Measurements from ENCODE around the gene SOS1. TPM values are rescaled to one million over a fixed set of nuclear protein-coding genes. Genes with fewer than 3 reads are reported as not detected.

Gene SOS1
- total and polyA plus RNA-seq, 2 donors (not counting 3 experiments of a cell fraction or from before 2014, with no cell fraction given) = 22.2 to 32.5 TPM

- no peak overlapping the region for H2AFZ ChIP-seq (ENCODE audit: low read depth, low read length)
- intact Hi-C loops (cut with micrococcal nuclease) (no loop called here), dilution Hi-C loops (cut with MboI; ENCODE audit: extremely low pct_ligation_motif_present, low sequenced_read_pairs) (no loop called here)
- H3K27ac ChIP-seq (ENCODE audit: insufficient read depth, low read depth, low read length) = no peak overlapping the region
- no peaks in the 10 kb centered on the region for H3K9me3 ChIP-seq (replicated peaks; ENCODE audit: control insufficient read depth, insufficient read depth, low read length)
- BruUV-seq (replicated peaks) = no TSS peak
- TF ChIP-seq POLR2AphosphoS5 (IDR thresholded peaks at IDR 0.05; ENCODE audit: insufficient read depth, low read depth, low read length) = no peak
- TF ChIP-seq MYC (IDR thresholded peaks at IDR 0.05; ENCODE audit: low read depth, low read length) = no peak
- TF ChIP-seq JUN (IDR thresholded peaks at IDR 0.05; ENCODE audit: borderline replicate concordance, insufficient read depth, insufficient read length, low read depth) = no peak
- no peak for TF ChIP-seq CTCF (IDR thresholded peaks at IDR 0.05; ENCODE audit: extremely low read depth in 1 of 2, insufficient read depth in 1 of 2, low read depth in 1 of 2, low read length in 2 of 2)
- TF ChIP-seq FOS (IDR thresholded peaks at IDR 0.05; ENCODE audit: borderline replicate concordance, insufficient read depth, low read length) = no peak
- TF ChIP-seq POLR2A (IDR thresholded peaks at IDR 0.05; ENCODE audit: low read depth, low read length) = no peak
- TF ChIP-seq MAX (IDR thresholded peaks at IDR 0.05; ENCODE audit: insufficient read depth, insufficient read length) = no peak
- TF ChIP-seq EZH2 (IDR thresholded peaks at IDR 0.05; ENCODE audit: borderline replicate concordance, low read depth, low read length, severe bottlenecking) = no peak
- no peak for TF ChIP-seq GATA2 (IDR thresholded peaks at IDR 0.05; ENCODE audit: insufficient read depth, insufficient read length, low read depth, low read length)
- H3K9me1 ChIP-seq (replicated peaks; ENCODE audit: control insufficient read depth, extremely low read depth, insufficient read depth, low read length) = no peaks in the 10 kb centered on the region
- peaks cover 0 to 2% of the 10 kb centered on the region in 2 experiments for H3K27me3 ChIP-seq (ENCODE audit: control insufficient read depth in 2 of 2, insufficient read depth in 2 of 2, low read length in 2 of 2)
- no peaks in the 10 kb centered on the region for H3K36me3 ChIP-seq (ENCODE audit: control insufficient read depth in 2 of 2, extremely low read depth in 1 of 2, insufficient read depth in 2 of 2, low read length in 2 of 2)
- H3K4me1 ChIP-seq (ENCODE audit: control insufficient read depth, extremely low read depth, insufficient read depth, low read length) = no peaks in the 10 kb centered on the region
- H3K79me2 ChIP-seq (ENCODE audit: control insufficient read depth, insufficient read depth, low read length) = no peaks in the 10 kb centered on the region
- no peak overlapping the region for H3K4me3 ChIP-seq (replicated peaks in 1 of 3; ENCODE audit: insufficient read depth in 1 of 3, low read depth in 1 of 3, low read length in 3 of 3)
- ChIA-PET POLR2A (no interaction called here), CTCF (interaction anchor here (1.1 kb wide), 1 partner anchor 14 kb away, joined by 5 read pairs; no protein-coding TSS in a partner anchor)
- no peak overlapping the region for H3K9ac ChIP-seq (replicated peaks; ENCODE audit: extremely low read depth, insufficient read depth, low read length)
- DNase-seq (ENCODE audit: low read depth, low spot score) (no peak), FAIRE-seq (no peak)
- H4K20me1 ChIP-seq (replicated peaks; ENCODE audit: control insufficient read depth, extremely low read depth, insufficient read depth, low read length) = no peaks in the 10 kb centered on the region
- no peak overlapping the region for H3K4me2 ChIP-seq (ENCODE audit: insufficient read depth, low read length)
Observed at GRCh38 chr2:38933653-38934052, 187.2 kb downstream of the SOS1 start.
